HL-60 (cell line): ENCODE measurements around the gene RDX.
"Not testable (repeated sequence)": the region's sequence is repeated elsewhere in the genome, so short reads cannot be mapped to it uniquely, and the experiment has no call there.

Experiments
- DNase-seq, 2 experiments: peaks; one replicate each; pipeline ENCODE4 v3.0.0-alpha.2; 2010 to 2020; ENCODE audit warnings: low read depth in 1 of 2, low spot score in 1 of 2
- H3K27ac ChIP-seq: fragments of 250-450 bp; sonication (Bioruptor Pico); replicated peaks from 2 replicates; pipeline ENCODE4 v1.5.1; 2020; ENCODE audit warnings: mild to moderate bottlenecking, moderate library complexity
- H3K27me3 ChIP-seq: fragments of 250-450 bp; sonication (Bioruptor Pico); 2 replicates; pipeline ENCODE4 v1.5.1; 2021; ENCODE audit warnings: mild to moderate bottlenecking, moderate library complexity; ENCODE audit not compliant: insufficient read depth, poor library complexity, severe bottlenecking
- H3K4me3 ChIP-seq: replicated peaks from 2 replicates; pipeline ENCODE4 v1.5.1; 2011; ENCODE audit warnings: mild to moderate bottlenecking, control low read depth, low read length; ENCODE audit not compliant: insufficient read depth
- CTCF ChIP-seq: IDR thresholded peaks from one replicate; pipeline ENCODE4 v1.5.1; 2011; ENCODE audit warnings: low read length, control low read depth, inconsistent platforms; ENCODE audit not compliant: insufficient read depth
- GABPA ChIP-seq: IDR thresholded peaks from 2 replicates; pipeline ENCODE4 v1.6.1; 2012; ENCODE audit warnings: low read depth
- POLR2AphosphoS5 ChIP-seq: IDR thresholded peaks from 2 replicates; pipeline ENCODE4 v1.6.1; 2012; ENCODE audit warnings: low read depth
- REST ChIP-seq: IDR thresholded peaks from 2 replicates; pipeline ENCODE4 v1.6.1; 2012; ENCODE audit warnings: low read depth; ENCODE audit not compliant: insufficient replicate concordance
- SPI1 ChIP-seq: IDR thresholded peaks from 2 replicates; pipeline ENCODE4 v1.6.1; 2012; ENCODE audit warnings: low read depth, mild to moderate bottlenecking, borderline replicate concordance

The RDX gene

GRCh38 chr11:110217223-110217877 lies 79.1 kb downstream of the RDX start:
- H3K27ac ChIP-seq: no peak overlapping the region
- TF ChIP-seq CTCF (no peak), POLR2AphosphoS5 (no peak), SPI1 (no peak)

DNA sequence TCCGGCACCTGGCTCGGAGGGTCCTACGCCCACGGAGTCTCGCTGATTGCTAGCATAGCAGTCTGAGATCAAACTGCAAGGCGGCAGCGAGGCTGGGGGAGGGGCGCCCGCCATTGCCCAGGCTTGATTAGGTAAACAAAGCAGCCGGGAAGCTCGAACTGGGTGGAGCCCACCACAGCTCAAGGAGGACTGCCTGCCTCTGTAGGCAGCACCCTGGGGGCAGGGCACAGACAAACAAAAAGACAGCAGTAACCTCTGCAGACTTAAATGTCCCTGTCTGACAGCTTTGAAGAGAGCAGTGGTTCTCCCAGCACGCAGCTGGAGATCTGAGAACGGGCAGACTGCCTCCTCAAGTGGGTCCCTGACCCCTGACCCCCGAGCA lies 87.1 kb downstream of the RDX start:
- not testable (repeated sequence) for H3K27ac ChIP-seq
- H3K4me3 ChIP-seq: peak overlapping the region; percentile 6; the same call in 1 of the 2 replicates

More at GRCh38 chr11:110217223-110217877, 79.1 kb downstream of the RDX start:
- no peak for DNase-seq
- H3K4me3 ChIP-seq: no peak overlapping the region
- no peaks in the 10 kb centered on the region for H3K27me3 ChIP-seq

GRCh38 chr11:110208678-110209312 lies 87.6 kb downstream of the RDX start:
- not testable (repeated sequence) for H3K27ac ChIP-seq, H3K27me3 ChIP-seq
- peak in 1 of 2 experiments; percentile 8 for DNase-seq
- peak overlapping the region; percentile 6; the same call in 1 of the 2 replicates for H3K4me3 ChIP-seq

More for the DNA sequence above, 87.1 kb downstream of the RDX start:
- not testable (repeated sequence) for DNase-seq, H3K27me3 ChIP-seq

DNA sequence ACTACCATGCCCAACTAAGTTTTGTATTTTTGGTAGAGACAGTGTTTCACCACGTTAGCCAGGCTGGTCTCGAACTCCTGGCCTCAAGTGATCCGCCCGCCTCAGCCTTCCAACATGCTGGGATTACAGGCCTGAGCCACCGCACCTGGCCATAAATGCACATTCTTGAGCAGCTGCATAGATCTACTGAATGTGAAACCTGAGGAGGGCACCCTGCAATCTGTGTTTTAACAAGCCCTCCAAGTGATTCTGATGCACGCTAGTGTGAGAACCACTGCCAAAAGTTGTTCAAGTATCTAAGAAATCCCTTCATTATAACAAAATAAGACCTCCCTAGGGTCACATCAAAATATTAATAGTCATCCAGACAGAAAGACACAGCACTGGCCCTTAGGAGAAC lies 89.3 kb downstream of the RDX start:
- Histone ChIP-seq H3K4me3 (no peak overlapping the region), H3K27me3 (no peaks in the 10 kb centered on the region), H3K27ac (no peak overlapping the region)
- DNase-seq: no peak
- no peak for TF ChIP-seq GABPA
- TF ChIP-seq SPI1: no peak
- TF ChIP-seq CTCF: no peak

- Histone ChIP-seq H3K4me3 (no peak overlapping the region), H3K27me3 (no peaks in the 10 kb centered on the region), H3K27ac (no peak overlapping the region)
- DNase-seq: no peak
- TF ChIP-seq GABPA (no peak), CTCF (no peak), REST (no peak), SPI1 (no peak), POLR2AphosphoS5 (no peak)
Measured at GRCh38 chr11:110200836-110201235, 95.6 kb downstream of the RDX start.
